HG02938 (cell line): ENCODE measurements around the gene ELP6.
"Not testable (repeated sequence)": the region's sequence is repeated elsewhere in the genome, so short reads cannot be mapped to it uniquely, and the experiment has no call there.

ENCODE experiments used
- ATAC-seq: cut with Tn5 transposase; IDR thresholded peaks from one replicate; pipeline ENCODE4 v1.9.1; 2021; ENCODE audit warnings: mild to moderate bottlenecking, moderate library complexity; ENCODE audit not compliant: unreplicated experiment

ELP6 gene

DNA sequence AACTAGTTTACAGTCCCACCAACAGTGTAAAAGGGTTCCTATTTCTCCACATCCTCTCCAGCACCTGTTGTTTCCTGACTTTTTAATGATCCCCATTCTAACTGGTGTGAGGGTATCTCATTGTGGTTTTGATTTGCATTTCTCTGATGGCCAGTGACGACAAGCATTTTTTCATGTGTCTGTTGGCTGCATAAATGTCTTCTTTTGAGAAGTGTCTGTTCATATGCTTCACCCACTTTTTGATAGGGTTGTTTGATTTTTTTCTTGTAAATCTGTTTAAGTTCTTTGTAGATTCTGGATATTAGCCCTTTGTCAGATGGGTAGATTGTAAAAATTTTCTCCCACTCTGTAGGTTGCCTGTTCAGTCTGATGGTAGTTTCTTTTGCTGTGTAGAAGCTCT lies 45.2 kb downstream of the ELP6 start:
- ATAC-seq, result not testable (repeated sequence)

GRCh38 chr3:47464588-47464987 lies 48.9 kb downstream of the ELP6 start:
- no peak for ATAC-seq

DNA sequence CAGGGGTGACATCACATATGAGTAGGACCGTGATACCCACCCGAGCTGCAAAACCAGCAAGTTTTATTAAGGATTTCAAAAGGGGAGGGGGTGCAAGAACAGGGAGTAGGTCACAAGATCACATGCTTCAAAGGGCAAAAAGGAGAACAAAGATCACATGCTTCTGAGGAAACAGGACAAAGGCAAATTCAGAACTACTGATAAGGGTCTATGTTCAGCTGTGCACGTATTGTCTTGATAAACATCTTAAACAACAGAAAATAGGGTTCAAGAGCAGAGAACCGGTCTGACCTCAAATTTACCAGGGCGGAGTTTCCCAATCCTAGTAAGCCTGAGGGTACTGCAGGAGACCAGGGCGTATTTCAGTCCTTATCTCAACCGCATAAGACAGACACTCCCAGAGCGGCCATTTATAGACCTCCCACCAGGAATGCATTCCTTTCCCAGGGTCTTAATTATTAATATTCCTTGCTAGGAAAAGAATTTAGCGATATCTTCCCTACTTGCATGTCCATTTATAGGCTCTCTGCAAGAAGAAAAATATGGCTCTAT lies 53.9 kb downstream of the ELP6 start:
- ATAC-seq, result not testable (repeated sequence)

- no peak for ATAC-seq
Measured at GRCh38 chr3:47456984-47457383, 56.5 kb downstream of the ELP6 start.

- no peak for ATAC-seq
Measured at GRCh38 chr3:47455806-47456452, 57.6 kb downstream of the ELP6 start.

DNA sequence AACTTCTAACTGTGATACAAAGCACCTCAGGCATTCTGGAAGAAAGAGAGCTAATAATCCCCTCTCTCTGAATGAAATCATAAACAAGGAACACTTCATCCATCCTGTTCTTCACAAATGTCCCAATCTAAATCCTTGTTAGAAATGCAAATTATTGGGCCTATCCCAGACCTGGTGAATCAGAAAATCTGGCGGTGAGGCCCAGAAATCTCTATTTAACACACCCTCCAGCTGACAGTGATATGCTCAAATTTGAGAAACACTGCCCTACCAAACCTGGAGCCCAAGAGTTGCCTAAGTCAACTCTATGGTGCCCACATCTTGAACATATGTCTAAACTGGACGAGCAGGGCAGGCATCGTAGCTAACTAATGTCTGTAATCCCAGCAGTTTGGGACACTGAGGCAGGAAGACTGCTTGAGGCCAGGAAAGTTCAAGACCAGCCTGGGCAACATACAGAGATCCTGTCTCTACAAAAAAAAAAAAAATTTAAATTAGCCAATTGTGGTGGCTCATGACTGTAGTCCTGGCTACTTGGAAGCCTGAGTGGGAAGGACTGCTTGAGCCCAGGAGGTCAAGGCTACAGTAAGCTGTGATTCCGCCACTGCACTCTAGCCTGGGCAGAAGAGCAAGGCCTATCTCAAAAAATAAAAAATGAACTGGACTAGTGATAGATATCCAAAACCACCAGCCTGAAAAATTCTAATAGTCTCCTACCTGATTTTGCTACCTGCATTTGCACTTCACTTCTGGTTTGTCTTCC lies 60.9 kb downstream of the ELP6 start:
- ATAC-seq, result no peak
